ENCODE measurements around the gene CDC7. TPM values are rescaled to one million over a fixed set of nuclear protein-coding genes. Genes with fewer than 3 reads are reported as not detected.

CDC7 gene
- total and polyA plus RNA-seq, 2 experiments from 2014 or later = 26.6 to 44.0 TPM

DNA sequence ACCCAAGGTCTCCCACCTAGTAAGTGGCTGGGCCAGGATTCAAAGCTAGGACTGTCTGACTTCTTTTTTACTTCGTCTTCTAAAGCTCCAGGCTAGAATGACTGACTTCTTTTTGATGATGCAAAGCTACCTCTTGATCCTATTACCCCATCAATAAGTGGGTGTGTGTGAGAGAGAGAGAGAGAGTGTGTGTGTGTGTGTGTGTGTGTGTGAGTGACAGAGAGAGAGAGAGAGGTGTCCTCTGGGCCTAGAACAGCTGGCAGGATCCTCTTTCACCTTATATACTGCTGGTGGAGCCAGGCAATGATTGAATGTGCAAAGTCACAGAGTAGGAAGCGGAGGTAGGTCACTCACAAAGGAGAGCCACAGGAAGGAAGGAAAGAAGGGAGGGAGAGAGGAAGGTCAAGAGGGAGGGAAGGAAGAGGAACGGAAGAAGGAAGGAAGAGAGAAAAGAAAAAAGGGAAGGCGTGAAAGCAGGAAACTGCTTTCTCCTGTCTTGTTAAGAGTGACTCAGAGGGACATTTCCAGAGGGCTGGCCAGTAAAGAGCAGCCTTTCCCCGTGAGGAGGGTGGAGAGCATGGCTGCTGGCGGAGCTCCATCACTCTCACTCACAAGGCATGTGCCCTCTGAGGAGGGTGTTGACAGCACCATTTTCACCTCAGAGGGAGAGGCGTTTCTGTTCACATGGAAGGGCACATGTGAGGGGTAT lies 68.9 kb downstream of the CDC7 start:
- no peaks in the 10 kb centered on the region for H3K27me3 ChIP-seq (ENCODE audit: insufficient read depth)
- Mint-ChIP-seq H3K27me3 (ENCODE audit: insufficient read depth, low read depth, poor library complexity) (no peaks in the 10 kb centered on the region), H3K9me3 (peaks cover 1% of the 10 kb centered on the region; the same call in 2 of the 3 replicates), H3K27ac (no peak overlapping the region), H3K4me1 (peaks cover 4% of the 10 kb centered on the region; the same call in 2 of the 3 replicates), H3K4me3 (no peak overlapping the region), H3K36me3 (ENCODE audit: low read depth) (peaks cover under 1% of the 10 kb centered on the region; the same call in 1 of the 3 replicates)
- H3K27ac ChIP-seq (ENCODE audit: low read depth) = no peak overlapping the region
- ATAC-seq (no peak), DNase-seq (ENCODE audit: low spot score) (no peak)
- H4K20me1 ChIP-seq (replicated peaks; ENCODE audit: insufficient read depth) = no peaks in the 10 kb centered on the region
- H3K4me1 ChIP-seq (ENCODE audit: insufficient read depth) = no peaks in the 10 kb centered on the region; the same call in 1 of the 2 replicates
- H3K79me2 ChIP-seq (replicated peaks; ENCODE audit: insufficient read depth) = no peaks in the 10 kb centered on the region
- no peak overlapping the region for H3K4me2 ChIP-seq
- H3F3A ChIP-seq (replicated peaks; ENCODE audit: low read depth) = no peaks in the 10 kb centered on the region
- H3K36me3 ChIP-seq (ENCODE audit: insufficient read depth) = no peaks in the 10 kb centered on the region
- H3K4me3 ChIP-seq = no peak overlapping the region
- no peaks in the 10 kb centered on the region for H3K9me2 ChIP-seq (ENCODE audit: insufficient read depth)
- no peak overlapping the region; the same call in 1 of the 2 replicates for H2AFZ ChIP-seq
- TF ChIP-seq NANOG (IDR thresholded peaks at IDR 0.05; ENCODE audit: borderline replicate concordance) (no peak), ZNF331 (CRISPR knock-in tag; IDR thresholded peaks at IDR 0.05; ENCODE audit: low read depth) (no peak), POLR2AphosphoS5 (IDR thresholded peaks at IDR 0.05; ENCODE audit: low read depth) (no peak), EZH2 (IDR thresholded peaks at IDR 0.05; ENCODE audit: low read depth, unreplicated experiment) (no peak), EZH2phosphoT487 (IDR thresholded peaks at IDR 0.05; ENCODE audit: unreplicated experiment) (no peak), CREB1 (CRISPR knock-in tag; IDR thresholded peaks at IDR 0.05; ENCODE audit: low read depth) (no peak), ZNF462 (CRISPR knock-in tag; IDR thresholded peaks at IDR 0.05) (no peak), ZNF114 (CRISPR knock-in tag; IDR thresholded peaks at IDR 0.05) (no peak), JUNB (IDR thresholded peaks at IDR 0.05; ENCODE audit: unreplicated experiment) (no peak)
- TF ChIP-seq, protein P1, sequence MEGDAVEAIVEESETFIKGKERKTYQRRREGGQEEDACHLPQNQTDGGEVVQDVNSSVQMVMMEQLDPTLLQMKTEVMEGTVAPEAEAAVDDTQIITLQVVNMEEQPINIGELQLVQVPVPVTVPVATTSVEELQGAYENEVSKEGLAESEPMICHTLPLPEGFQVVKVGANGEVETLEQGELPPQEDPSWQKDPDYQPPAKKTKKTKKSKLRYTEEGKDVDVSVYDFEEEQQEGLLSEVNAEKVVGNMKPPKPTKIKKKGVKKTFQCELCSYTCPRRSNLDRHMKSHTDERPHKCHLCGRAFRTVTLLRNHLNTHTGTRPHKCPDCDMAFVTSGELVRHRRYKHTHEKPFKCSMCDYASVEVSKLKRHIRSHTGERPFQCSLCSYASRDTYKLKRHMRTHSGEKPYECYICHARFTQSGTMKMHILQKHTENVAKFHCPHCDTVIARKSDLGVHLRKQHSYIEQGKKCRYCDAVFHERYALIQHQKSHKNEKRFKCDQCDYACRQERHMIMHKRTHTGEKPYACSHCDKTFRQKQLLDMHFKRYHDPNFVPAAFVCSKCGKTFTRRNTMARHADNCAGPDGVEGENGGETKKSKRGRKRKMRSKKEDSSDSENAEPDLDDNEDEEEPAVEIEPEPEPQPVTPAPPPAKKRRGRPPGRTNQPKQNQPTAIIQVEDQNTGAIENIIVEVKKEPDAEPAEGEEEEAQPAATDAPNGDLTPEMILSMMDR (conservative IDR thresholded peaks at IDR 0.05; ENCODE audit: low read depth in 2 of 2) = no peak
- TF ChIP-seq, protein P2, sequence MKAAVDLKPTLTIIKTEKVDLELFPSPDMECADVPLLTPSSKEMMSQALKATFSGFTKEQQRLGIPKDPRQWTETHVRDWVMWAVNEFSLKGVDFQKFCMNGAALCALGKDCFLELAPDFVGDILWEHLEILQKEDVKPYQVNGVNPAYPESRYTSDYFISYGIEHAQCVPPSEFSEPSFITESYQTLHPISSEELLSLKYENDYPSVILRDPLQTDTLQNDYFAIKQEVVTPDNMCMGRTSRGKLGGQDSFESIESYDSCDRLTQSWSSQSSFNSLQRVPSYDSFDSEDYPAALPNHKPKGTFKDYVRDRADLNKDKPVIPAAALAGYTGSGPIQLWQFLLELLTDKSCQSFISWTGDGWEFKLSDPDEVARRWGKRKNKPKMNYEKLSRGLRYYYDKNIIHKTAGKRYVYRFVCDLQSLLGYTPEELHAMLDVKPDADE (IDR thresholded peaks at IDR 0.05) = no peak
